Measurements from ENCODE around the gene GALM. TPM values are rescaled to one million over a fixed set of nuclear protein-coding genes. Genes with fewer than 3 reads are reported as not detected.

The GALM gene
- total RNA-seq, 1 experiment from 2014 or later, result 20.5 TPM

DNA sequence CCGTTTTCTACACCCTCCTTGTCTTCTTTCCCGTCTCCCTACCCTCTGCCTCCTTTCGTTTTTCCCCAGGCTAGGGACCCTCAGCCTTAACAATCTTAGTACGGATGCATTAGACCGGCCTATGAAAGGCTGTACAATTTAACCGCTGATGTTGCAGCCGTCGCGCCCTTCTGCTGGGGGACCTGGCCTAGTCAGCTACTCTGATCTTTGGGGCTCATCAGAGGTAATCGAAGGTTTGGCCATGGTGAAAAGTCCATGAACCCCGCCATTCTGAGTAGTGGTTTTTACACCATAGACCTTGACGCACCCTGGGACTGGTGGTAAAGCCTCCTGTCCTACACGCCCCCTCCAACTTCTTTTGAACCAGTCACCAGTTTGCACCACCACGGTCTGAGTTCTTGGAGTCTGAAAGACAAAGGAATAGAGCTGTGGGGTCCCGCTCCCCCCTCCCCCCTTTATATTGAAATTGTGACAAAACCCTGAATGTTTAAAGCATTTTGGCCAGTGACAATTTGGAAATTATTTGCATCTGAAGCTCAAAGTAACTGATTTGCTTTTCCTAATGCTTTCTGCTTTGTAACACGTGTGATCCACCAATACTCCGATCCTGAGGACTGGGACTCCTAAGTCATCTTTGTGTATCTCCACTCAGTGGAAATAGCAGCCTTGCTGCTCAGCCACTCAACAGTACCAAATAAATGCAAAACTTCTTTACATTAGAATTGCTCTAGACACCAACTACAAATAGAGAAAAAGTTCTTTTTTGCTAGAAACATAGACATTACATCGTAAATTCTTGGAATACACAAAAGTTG, 85.9 kb downstream of the GALM start:
- in situ Hi-C loops (cut with HindIII; ENCODE audit: low pct_unique_long_range_greater_than_20kb, low sequenced_read_pairs), result no loop called here
- no peak for DNase-seq (ENCODE audit: low read depth, low spot score)
- ChIA-PET CTCF (no interaction called here), POLR2A (interaction anchor here (0.5 to 2.4 kb wide), 30 partner anchors 8 to 1729 kb away, joined by 3 to 15 read pairs (median 4); partner anchors contain the start of genes DHX57 and MORN2)
- Histone ChIP-seq H3K4me3 (ENCODE audit: low read depth in 2 of 2, low read length in 2 of 2) (peak overlapping the region; percentile 98 to 100), H3K27ac (ENCODE audit: low read length) (peak overlapping the region; percentile 98), H3K4me1 (ENCODE audit: control insufficient read depth, insufficient read depth, low read length) (peaks cover 31% of the 10 kb centered on the region), H3K9me3 (ENCODE audit: control insufficient read depth, insufficient read depth, low read depth, low read length) (no peaks in the 10 kb centered on the region), H3K27me3 (ENCODE audit: control insufficient read depth, insufficient read depth, low read length) (no peaks in the 10 kb centered on the region), H3K36me3 (ENCODE audit: control insufficient read depth, insufficient read depth, low read length) (peaks cover 38% of the 10 kb centered on the region)
- TF ChIP-seq TCF7L2 (IDR thresholded peaks at IDR 0.05; ENCODE audit: low read depth, low read length), result peak; percentile 25; the same call in 1 of the 2 replicates
- TF ChIP-seq REST (IDR thresholded peaks at IDR 0.05; ENCODE audit: insufficient read depth in 1 of 2, low read depth in 2 of 2, low read length in 1 of 2), result no peak
- ATAC-seq, result peak; percentile 59
- intact Hi-C loops (cut with micrococcal nuclease; ENCODE audit: unreplicated experiment), result no loop called here
- no TSS peak for BruUV-seq (replicated peaks)

- intact Hi-C loops (cut with micrococcal nuclease; ENCODE audit: unreplicated experiment), result no loop called here
- BruUV-seq (replicated peaks), result no TSS peak
- TF ChIP-seq CTCF (IDR thresholded peaks at IDR 0.05), result no peak
- no peaks in the 10 kb centered on the region for H3K27me3 ChIP-seq (ENCODE audit: control insufficient read depth, insufficient read depth, low read length)
- ATAC-seq (no peak), DNase-seq (ENCODE audit: low read depth, low spot score) (no peak)
- H3K4me1 ChIP-seq (ENCODE audit: control insufficient read depth, insufficient read depth, low read length), result peaks cover 10% of the 10 kb centered on the region
- no peak overlapping the region for H3K4me3 ChIP-seq (ENCODE audit: low read depth in 2 of 2, low read length in 2 of 2)
- ChIA-PET CTCF (no interaction called here), POLR2A (no interaction called here)
- no peaks in the 10 kb centered on the region for H3K9me3 ChIP-seq (ENCODE audit: control insufficient read depth, insufficient read depth, low read depth, low read length)
- no peak overlapping the region for H3K27ac ChIP-seq (ENCODE audit: low read length)
- in situ Hi-C loops (cut with HindIII; ENCODE audit: low pct_unique_long_range_greater_than_20kb, low sequenced_read_pairs), result no loop called here
- peaks cover 17% of the 10 kb centered on the region for H3K36me3 ChIP-seq (ENCODE audit: control insufficient read depth, insufficient read depth, low read length)
These were observed 88.1 kb downstream of the GALM start for GRCh38 chr2:38754049-38754448.

- Histone ChIP-seq H3K27me3 (ENCODE audit: control insufficient read depth, insufficient read depth, low read length) (no peaks in the 10 kb centered on the region), H3K27ac (ENCODE audit: low read length) (0 out of 2 replicates have a peak overlapping the region, but pooled peaks have one; percentile 34), H3K36me3 (ENCODE audit: control insufficient read depth, insufficient read depth, low read length) (peaks cover 12% of the 10 kb centered on the region), H3K4me3 (ENCODE audit: low read depth in 2 of 2, low read length in 2 of 2) (no peak overlapping the region), H3K4me1 (ENCODE audit: control insufficient read depth, insufficient read depth, low read length) (peaks cover 8% of the 10 kb centered on the region), H3K9me3 (ENCODE audit: control insufficient read depth, insufficient read depth, low read depth, low read length) (no peaks in the 10 kb centered on the region)
- in situ Hi-C loops (cut with HindIII; ENCODE audit: low pct_unique_long_range_greater_than_20kb, low sequenced_read_pairs), result no loop called here
- DNase-seq (ENCODE audit: low read depth, low spot score) (no peak), ATAC-seq (no peak)
- TF ChIP-seq SIN3A (IDR thresholded peaks at IDR 0.05; ENCODE audit: borderline replicate concordance, insufficient read depth, low read depth, low read length), result no peak
- TF ChIP-seq TCF7L2 (IDR thresholded peaks at IDR 0.05; ENCODE audit: low read depth, low read length), result no peak
- no peak for TF ChIP-seq POLR2AphosphoS5 (IDR thresholded peaks at IDR 0.05; ENCODE audit: low read depth, low read length)
- TF ChIP-seq CTCF (IDR thresholded peaks at IDR 0.05), result no peak
- TF ChIP-seq REST (IDR thresholded peaks at IDR 0.05; ENCODE audit: insufficient read depth in 1 of 2, low read depth in 2 of 2, low read length in 1 of 2), result no peak
- ChIA-PET CTCF (no interaction called here), POLR2A (no interaction called here)
- no TSS peak for BruUV-seq (replicated peaks)
- intact Hi-C loops (cut with micrococcal nuclease; ENCODE audit: unreplicated experiment), result no loop called here
These were observed 88.6 kb downstream of the GALM start for GRCh38 chr2:38754506-38754905.
